Neural crest cell (in vitro differentiated cells): ENCODE results near the gene CGB1. TPM values are rescaled to one million over a fixed set of nuclear protein-coding genes. Genes with fewer than 3 reads are reported as not detected.
"Not testable (repeated sequence)": the region's sequence is repeated elsewhere in the genome, so short reads cannot be mapped to it uniquely, and the experiment has no call there.

Experiments used
- DNase-seq: peaks from one replicate; pipeline ENCODE4 v3.0.0; 2021; ENCODE audit warnings: low read depth, mixed read lengths, low spot score
- H3K27ac Mint-ChIP-seq: one replicate; pipeline ENCODE4 v1.8.0; 2021; ENCODE audit warnings: mild to moderate bottlenecking, mixed read lengths; ENCODE audit not compliant: unreplicated experiment
- H3K27me3 Mint-ChIP-seq: 2 replicates; pipeline ENCODE4 v1.8.0; 2021; ENCODE audit warnings: low read depth, mild to moderate bottlenecking, mixed read lengths
- H3K36me3 Mint-ChIP-seq: 2 replicates; pipeline ENCODE4 v1.8.0; 2021; ENCODE audit warnings: low read depth, mild to moderate bottlenecking, mixed read lengths
- H3K4me1 Mint-ChIP-seq: 2 replicates; pipeline ENCODE4 v1.8.0; 2021; ENCODE audit warnings: mixed read lengths
- H3K4me3 Mint-ChIP-seq: one replicate; pipeline ENCODE4 v1.8.0; 2021; ENCODE audit warnings: mild to moderate bottlenecking, mixed read lengths
- H3K9me3 Mint-ChIP-seq: 2 replicates; pipeline ENCODE4 v1.8.0; 2021; ENCODE audit warnings: mixed read lengths
- CTCF ChIP-seq: fragments of 200-600 bp; sonication (generic); conservative IDR thresholded peaks from 2 replicates; pipeline ENCODE4 v1.5.0; 2021; ENCODE audit warnings: antibody characterized with exemption, mild to moderate bottlenecking
- total RNA-seq: library from RNA; stranded (reverse); gene quantifications from 2 replicates; pipeline ENCODE4 v1.2.1, GENCODE V29; 2021

The CGB1 gene
- total RNA-seq, 1 donor from 2014 or later, result not detected

- no peaks in the 10 kb centered on the region for H3K9me3 Mint-ChIP-seq
- DNase-seq, result no peak
- no peaks in the 10 kb centered on the region for H3K36me3 Mint-ChIP-seq
- peaks cover 12% of the 10 kb centered on the region for H3K27me3 Mint-ChIP-seq
- H3K27ac Mint-ChIP-seq, result no peak overlapping the region
- H3K4me3 Mint-ChIP-seq, result no peak overlapping the region
- TF ChIP-seq CTCF, result no peak
- H3K4me1 Mint-ChIP-seq, result peaks cover 14% of the 10 kb centered on the region
Measured at GRCh38 chr19:49081273-49081672, 44.6 kb upstream of the CGB1 start.

- no peaks in the 10 kb centered on the region for H3K9me3 Mint-ChIP-seq
- TF ChIP-seq CTCF, result no peak
- H3K36me3 Mint-ChIP-seq, result no peaks in the 10 kb centered on the region
- peaks cover 7% of the 10 kb centered on the region for H3K4me1 Mint-ChIP-seq
- no peak overlapping the region for H3K4me3 Mint-ChIP-seq
- peaks cover 14% of the 10 kb centered on the region for H3K27me3 Mint-ChIP-seq
- DNase-seq, result no peak
- H3K27ac Mint-ChIP-seq, result no peak overlapping the region
Measured at GRCh38 chr19:49080392-49080791, 43.7 kb upstream of the CGB1 start.

- H3K27ac Mint-ChIP-seq, H3K9me3 Mint-ChIP-seq, H3K4me3 Mint-ChIP-seq, H3K36me3 Mint-ChIP-seq, H3K4me1 Mint-ChIP-seq: not testable (repeated sequence)
- peak; percentile 73 for TF ChIP-seq CTCF
- H3K27me3 Mint-ChIP-seq, result peaks cover 50% of the 10 kb centered on the region
- DNase-seq, result peak; percentile 52
Measured at GRCh38 chr19:49074869-49075268, 38.2 kb upstream of the CGB1 start.

GRCh38 chr19:49073514-49074378 lies 37.1 kb upstream of the CGB1 start:
- Mint-ChIP-seq H3K36me3 (no peaks in the 10 kb centered on the region), H3K27me3 (peaks cover 61% of the 10 kb centered on the region), H3K4me3 (no peak overlapping the region), H3K27ac (no peak overlapping the region), H3K9me3 (peaks cover 13% of the 10 kb centered on the region), H3K4me1 (peaks cover 5% of the 10 kb centered on the region)
- DNase-seq, result no peak
- TF ChIP-seq CTCF, result peak; percentile 27

- TF ChIP-seq CTCF, result no peak
- Mint-ChIP-seq H3K36me3 (no peaks in the 10 kb centered on the region), H3K27ac (no peak overlapping the region), H3K4me3 (no peak overlapping the region), H3K4me1 (peaks cover 5% of the 10 kb centered on the region), H3K9me3 (peaks cover 13% of the 10 kb centered on the region), H3K27me3 (peaks cover 78% of the 10 kb centered on the region)
- peak; percentile 46 for DNase-seq
Measured at GRCh38 chr19:49071860-49072547, 35.3 kb upstream of the CGB1 start.
